ENCODE results near the gene MEGF11.

DNA sequence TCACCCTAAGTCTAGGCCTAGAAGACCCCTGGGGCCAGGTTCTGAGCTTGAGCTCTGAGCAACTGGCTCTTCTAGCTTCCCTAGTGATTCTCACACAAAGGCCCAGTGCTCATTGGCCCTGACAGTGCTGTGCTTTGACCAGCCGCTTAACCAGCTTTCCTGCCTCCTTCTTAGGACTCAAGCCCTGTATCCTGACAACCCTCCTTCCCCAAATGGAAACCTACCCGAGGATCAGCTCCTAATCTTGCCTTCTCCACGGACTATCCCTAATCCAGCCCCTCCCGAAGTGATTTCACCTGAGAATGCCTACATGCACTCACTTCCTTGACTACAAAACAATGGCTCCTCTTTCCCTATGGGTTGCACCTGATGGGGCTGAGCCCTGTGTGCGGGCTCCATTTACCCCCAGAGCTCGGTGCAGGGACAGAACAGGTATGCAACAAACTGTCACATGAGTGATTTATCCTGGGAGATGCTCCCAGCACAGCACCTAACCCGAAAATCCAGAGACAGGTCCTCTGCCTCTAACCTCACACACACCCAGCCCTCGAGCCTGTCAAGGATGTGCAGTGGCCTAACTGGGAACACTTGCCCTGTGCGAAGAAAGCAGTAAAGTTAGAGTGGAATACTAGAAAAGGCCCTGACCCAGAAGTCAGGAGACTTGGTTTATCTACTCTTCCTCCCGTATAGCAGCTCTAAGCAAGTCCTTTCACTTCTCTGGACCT, 2.3 kb downstream of the MEGF11 start:
- TF ChIP-seq, protein P1, sequence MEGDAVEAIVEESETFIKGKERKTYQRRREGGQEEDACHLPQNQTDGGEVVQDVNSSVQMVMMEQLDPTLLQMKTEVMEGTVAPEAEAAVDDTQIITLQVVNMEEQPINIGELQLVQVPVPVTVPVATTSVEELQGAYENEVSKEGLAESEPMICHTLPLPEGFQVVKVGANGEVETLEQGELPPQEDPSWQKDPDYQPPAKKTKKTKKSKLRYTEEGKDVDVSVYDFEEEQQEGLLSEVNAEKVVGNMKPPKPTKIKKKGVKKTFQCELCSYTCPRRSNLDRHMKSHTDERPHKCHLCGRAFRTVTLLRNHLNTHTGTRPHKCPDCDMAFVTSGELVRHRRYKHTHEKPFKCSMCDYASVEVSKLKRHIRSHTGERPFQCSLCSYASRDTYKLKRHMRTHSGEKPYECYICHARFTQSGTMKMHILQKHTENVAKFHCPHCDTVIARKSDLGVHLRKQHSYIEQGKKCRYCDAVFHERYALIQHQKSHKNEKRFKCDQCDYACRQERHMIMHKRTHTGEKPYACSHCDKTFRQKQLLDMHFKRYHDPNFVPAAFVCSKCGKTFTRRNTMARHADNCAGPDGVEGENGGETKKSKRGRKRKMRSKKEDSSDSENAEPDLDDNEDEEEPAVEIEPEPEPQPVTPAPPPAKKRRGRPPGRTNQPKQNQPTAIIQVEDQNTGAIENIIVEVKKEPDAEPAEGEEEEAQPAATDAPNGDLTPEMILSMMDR (IDR thresholded peaks at IDR 0.05) = no peak
- TF ChIP-seq POLR2A (IDR thresholded peaks at IDR 0.05) = no peak
- no peak for TF ChIP-seq EP300 (IDR thresholded peaks at IDR 0.05)
